HG02642 (cell line): ENCODE results near the gene BORCS6.

Experiments
- ATAC-seq: cut with Tn5 transposase; IDR thresholded peaks from one replicate; pipeline ENCODE4 v1.9.1; 2021; ENCODE audit warnings: mild to moderate bottlenecking; ENCODE audit not compliant: unreplicated experiment, poor library complexity

BORCS6 gene

DNA sequence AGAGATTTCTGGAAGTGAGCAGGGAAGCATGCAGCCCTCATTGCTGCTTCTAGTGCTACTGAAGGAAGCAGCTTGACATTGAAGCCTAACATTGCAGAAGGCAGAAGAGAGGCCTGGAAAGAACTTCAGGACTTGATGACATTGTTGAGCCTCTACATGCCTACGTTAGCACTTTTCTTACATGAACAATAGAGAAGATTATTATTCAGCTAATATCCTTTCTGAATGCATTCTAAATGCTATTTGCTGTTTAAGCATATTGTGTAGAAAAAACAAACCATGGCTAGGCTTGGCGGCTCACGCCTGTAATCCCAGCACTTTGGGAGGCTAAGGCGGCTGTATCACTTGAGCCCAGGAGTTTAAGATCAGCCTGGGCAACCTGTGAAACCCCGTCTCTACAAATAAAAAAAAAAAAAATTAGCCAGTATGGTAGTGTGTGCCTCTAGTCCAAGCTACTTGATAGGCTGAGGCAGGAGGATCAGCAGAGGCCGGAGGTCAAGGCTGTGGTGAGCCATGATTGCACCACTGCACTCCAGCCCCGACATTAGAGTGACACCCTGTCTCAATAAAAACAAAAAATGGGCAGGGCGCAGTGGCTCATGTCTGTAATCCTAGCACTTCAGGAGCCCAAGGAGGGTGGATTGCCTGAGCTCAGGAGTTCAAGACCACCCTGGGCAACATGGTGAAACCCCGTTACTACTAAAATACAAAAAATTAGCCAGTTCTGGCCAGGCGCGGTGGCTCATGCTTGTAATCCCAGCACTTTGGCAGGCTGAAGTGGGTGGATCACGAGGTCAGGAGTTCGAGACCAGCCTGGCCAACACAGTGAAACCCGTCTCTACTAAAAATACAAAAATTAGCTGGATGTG is 22.6 kb upstream of the BORCS6 start:
- ATAC-seq = no peak

DNA sequence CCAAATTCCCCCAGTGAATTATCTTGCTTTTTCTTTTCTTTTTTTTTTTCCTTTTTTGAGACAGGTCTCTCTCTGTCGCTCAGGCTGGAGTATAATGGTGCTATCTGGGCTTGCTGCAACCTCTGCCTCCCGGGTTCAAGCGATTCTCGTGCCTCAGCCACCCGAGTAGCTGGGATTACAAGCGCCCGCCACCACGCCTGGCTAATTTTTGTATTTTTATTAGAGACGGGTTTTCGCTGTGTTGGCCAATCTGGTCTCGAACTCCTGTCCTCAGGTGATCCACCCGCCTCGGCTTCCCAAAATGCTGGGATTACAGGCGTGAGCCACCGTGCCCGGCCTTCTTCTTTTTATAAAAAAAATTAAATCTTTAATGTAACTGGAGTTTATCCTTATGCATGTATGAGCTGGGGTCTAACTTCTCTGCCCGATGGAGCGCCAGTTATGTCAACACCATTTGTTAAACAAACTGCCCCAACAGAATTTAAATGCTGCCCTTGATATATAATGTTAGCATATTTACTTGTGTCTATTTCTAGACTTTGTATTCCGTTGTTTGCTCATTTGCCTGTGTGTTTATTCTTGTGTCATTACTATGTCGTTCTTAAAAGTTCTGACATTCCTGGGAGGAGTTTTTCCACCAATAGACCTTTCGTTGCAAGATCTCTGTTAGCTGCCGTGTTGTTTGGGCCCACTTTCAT is 20.9 kb upstream of the BORCS6 start:
- peak; percentile 8 for ATAC-seq

DNA sequence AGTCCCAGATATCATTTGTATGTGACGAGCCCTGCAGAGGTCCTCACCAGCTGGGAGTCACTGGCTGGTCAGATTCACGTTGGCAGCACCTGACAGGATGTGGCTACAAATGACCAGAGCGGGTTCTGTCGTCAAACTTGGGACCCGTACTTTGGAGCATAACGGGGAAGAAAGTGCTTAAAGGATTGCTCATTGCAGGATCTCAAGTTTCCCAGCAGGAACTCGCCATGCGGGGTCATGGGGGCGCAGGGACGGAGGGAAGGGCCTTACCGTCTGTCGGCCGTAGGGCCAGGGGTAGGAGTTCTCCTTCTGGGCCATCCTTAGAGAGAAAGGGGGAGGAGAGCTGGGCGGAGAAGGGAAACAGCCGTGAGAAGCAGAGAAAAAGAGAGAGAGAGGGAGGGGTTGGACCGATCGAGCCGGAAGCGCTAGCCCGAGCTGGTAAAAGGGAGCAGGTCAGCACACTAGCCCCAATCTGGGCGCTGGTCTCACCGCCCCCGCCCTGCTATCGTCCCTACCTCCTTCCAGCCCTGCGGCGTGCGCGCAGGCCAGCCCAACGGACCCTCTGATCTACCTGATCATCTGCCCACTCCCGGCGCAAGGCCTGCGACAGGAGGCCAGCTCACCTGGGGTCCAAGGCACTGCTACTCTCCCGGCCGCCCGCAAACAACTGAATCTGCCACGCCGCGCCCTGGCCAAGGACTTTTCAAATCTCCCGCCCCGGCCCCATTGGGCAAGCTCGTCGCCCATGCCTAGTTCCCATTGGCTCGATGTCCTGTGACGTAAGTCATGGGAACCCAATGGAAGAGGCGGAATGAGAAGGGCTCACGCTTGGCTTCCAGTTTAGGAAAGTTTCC is 20.2 kb upstream of the BORCS6 start, which contains the start of gene AURKB:
TSS of gene AURKB (minus strand) at position 669 of the 854 bp plus-strand sequence. CDS start at position 318, 351 bp downstream.
- ATAC-seq = peak; percentile 88

DNA sequence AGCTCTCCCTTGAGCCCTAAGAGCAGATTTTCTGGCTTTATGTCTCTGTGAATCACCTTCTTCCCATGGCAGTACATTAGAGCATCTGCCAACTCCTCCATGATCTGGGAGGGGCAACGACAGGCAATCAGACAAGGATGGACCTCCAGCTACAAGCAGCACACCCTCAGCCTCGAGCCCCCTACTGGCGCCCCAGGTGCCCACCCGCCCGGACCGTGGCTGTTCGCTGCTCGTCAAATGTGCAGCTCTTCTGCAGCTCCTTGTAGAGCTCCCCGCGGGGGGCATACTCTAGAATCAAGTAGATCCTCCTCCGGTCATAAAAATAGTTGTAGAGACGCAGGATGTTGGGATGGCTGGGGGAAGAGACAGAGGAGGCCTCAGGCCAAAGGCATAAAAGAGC is 16.6 kb upstream of the BORCS6 start:
- ATAC-seq = no peak

DNA sequence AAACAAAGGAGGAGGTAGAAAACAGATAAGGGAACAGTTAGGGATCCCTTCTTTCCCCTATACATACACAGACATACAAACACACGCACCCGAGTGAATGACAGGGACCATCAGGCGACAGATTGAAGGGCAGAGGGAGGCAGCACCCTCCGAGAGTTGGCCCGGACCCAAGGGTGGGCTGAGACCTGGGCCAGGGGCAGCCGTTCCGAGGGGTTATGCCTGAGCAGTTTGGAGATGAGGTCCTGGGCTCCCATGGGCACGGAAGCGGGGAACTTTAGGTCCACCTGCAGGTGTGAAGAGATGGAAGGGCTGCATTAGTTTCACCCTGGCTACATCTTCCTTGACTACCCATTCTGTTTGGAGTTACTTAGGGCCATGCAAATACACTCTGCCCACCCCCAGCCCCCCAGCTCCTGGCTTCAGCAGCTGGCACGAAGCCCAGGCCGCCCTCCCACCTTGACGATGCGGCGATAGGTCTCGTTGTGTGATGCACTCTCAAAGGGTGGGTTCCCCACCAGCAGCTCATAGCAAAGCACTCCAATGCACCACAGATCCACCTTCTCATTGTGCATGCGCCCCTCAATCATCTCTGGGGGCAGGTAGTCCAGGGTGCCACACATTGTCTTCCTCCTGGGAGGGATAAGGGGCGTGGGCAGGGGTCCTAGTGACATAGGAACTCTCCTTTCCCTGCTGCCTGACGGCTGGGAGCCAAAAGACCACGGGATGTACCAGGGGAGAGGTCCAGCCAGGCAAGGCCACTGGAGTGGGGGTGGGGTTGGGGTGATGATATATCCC is 15.0 kb upstream of the BORCS6 start:
- no peak for ATAC-seq

DNA sequence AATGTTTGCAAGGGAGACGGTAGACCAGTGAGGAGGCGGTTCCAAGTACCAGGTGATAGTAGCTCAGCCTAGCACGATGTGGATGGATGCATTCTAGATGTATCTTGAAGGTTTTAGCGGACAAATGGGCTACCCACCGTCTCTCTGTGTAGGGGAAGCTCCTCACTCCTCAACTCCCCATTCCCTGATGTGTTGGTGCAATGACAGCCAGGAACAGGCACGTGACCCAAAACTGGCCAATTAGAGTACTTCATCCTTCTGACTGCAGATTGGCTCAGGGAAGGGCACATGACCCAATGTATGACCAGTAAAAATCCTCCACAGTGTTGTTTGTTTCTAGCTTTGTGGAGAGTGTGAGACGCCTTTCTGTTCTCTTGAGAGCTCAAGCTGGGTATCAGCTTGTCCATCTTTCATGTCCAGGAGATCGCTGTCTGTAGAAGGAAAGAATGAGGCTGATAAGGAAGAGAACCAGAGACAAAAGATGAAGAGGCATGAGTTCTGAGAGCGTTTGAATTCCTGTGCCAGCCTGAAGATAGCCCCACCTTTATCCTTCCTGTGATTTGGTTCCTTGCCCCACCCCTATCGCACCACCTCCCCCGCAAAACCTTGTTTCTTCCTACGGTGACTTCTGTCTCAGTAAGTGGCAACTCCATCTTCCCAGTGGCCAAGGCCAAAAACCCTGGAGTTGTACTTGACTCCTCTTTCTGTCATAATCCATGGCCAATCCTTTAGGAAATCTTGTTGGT is 2.3 kb upstream of the BORCS6 start:
- ATAC-seq = peak; percentile 18

DNA sequence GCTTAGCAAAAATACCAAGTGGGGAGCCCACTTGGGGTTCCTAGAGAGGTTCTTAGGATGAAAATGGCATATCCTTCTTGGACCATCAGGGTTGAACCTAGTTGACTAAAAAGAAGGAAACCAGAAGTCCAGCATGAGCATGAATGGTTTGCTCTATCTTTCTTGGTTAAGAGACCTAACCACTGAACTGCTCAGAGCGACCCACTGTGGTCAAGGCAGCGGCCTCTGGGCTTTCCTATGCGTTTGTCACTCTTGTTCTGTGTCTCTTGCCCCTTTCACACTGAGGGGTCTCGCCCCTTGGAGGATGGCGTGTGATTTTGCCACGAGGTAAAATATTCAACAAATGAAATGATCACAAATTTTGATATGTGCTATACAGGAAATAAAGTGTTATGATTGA is 526 bp upstream of the BORCS6 start:
- ATAC-seq = no peak

DNA sequence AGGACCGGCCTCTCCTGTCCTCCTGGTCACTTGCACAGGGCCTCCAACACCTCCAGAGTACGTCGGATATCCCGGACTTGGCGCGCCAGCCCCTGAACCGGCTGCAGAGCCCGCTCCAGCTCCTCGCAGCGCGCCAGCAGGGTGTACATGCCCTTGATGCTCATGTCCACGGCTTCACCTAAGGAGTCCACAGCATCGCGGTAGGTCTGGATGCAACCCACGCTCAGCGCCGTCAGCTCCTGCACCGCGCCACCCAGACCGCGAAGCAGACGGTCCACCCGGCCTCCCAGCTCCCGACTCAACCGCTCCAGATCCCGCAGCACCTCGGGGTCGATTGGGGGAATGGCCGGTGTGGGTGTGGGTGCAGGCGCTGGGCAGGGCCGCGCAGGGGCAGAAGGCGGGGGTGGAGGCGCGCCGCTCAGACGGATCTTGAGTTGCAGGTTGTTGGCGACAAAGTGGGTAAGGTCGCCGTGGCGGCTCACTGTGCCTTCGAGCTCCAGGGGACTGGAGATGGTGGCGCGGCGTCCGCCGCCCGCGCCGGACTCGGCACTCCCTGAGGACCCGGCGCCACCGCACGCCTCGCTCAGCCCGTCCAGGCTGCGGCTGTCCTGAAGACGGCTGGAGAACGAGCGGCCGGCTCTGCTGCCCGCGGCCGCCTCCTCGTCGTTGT is 804 bp downstream of the BORCS6 start:
- ATAC-seq = no peak

DNA sequence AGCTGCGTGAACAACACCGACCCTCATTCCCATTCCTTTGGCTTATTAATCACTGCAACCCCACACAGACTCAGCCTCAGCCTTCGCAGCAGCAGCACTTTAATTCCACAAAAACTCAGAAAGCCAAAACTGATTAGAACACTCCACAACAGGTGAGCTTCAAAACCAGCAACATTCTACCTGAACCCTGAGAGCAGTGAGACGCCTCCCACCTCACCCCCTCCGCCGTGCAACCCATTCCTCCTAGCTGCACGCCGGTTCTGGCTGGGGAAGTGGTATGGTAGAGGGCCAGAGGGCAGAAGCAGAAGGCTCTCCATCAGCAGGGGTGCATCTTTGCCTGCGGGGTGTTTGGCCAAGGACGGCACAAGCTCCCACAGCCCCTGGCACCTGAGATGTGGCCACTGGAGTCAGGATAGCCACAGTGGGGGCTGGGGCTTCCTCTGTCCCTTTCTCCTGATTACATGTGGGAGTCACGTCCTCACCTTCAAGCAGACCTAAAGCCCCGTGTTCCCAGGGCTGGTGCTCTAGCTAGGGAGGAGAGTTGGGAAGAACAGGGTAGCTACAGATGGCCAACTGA is 1.6 kb downstream of the BORCS6 start:
- ATAC-seq = no peak

DNA sequence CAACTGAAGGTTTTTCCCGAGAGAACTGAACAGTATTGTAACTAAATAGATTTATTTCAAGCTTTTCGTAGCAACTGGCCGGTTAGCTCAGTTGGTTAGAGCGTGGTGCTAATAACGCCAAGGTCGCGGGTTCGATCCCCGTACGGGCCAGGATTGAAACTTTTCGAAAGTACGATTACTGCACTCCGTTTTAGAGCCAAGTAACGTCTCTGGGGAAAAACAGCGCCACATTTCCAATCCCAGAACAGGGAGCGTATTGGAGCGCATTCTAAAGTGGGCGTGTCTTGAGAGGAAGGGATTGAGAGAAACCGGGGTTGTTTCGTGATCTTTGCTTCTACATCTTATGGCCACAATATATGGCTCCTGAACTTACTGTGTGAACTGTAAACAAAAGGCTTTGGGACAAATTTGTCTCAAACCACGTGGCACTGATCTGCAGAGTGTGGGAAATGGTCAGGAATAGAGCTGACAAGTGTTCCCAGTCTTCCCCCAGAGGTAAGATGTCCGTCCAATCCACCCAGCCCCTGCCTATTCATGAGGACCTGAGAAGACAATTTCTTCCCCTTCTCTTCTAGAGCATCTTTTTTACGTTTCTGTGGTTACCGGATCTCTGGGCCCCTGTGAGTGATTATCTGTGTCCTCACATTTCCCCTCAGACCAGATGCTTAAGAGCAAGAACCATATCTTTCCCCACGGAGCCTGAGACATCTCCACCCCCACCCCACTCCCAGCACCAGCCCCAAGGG is 2.3 kb downstream of the BORCS6 start:
- peak; percentile 23 for ATAC-seq

DNA sequence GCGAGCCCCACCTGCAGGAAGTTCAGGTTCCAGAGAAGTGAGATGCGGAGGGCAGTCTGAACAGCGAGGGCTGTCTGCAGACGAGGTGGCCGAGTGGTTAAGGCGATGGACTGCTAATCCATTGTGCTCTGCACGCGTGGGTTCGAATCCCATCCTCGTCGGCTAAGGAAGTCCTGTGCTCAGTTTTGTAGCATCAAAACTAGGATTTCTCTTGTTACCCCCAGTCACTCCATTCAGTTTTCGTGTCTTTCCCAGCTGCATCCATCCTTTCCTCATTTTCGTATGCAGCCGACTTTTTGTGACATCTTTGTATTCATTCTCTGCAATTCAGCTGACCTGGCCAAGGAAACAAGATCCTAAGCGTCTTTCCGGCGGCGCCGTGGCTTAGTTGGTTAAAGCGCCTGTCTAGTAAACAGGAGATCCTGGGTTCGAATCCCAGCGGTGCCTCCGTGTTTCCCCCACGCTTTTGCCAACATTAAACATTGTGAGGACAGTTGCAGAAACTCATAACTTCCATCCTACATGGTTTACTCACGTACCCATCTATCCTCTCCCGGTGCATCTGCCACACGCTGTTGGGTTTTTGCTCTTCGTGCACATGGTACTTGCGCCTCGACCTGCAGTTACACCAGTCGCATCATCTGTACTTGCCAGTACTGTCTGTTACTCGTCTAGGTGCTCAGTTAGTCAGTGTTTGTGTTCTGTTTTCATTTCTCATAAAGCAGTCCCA is 3.0 kb downstream of the BORCS6 start:
- peak; percentile 25 for ATAC-seq

DNA sequence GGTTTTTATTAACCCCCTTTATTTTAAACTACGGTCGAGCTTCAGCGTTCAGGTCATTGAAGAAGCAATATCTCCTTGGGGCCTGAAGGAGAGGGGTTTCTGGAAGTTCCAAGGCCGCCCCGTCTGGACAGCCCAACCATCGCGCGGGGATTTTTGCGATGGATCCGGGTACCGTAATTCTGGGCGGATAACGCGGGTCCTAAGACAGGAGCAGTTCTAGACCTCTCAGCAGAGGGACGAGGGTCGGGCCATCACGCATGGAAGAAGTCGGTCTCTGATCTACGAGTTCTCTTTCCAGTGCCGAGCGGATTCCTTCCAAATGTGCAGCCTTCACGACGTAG is 3.6 kb downstream of the BORCS6 start:
- ATAC-seq = peak; percentile 1

DNA sequence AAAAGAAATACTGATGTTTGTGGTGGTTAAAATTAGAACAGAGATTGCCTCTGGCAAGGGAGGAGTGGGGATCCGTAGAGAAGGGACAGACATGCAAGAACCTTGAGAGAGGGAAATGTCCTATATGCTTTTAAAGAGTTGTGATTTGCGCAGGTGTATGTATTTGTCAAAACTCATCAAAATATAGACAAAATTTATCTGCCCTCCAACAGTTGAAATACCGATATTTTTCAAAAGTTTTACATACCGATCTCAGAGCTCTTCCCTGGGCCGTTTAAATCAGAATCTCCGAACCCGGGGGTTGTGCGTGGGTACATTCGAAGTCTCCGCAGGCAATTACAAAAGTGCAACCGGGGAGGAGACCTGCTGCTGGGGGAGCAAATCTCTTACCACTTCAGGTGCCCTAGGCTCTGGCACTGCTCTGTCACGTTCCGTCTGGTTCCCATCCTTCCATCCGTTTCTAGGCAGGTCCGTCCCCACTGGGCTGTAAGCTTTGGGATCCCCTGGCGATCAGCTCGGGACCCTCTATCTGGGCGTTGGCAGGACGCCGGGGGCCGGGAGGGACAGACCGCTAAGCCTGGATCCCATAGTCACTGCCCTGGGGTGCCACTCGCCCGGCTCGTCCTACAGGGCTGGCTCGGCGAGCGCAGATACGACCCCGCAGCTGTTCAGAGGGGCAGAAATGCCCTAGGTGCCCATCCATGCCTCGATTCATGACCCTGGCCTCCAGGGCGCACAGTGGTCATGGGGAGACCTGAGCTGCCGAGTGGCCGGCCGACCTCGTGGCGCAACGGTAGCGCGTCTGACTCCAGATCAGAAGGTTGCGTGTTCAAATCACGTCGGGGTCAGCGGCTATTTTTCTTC is 4.2 kb downstream of the BORCS6 start:
- ATAC-seq = peak; percentile 25

DNA sequence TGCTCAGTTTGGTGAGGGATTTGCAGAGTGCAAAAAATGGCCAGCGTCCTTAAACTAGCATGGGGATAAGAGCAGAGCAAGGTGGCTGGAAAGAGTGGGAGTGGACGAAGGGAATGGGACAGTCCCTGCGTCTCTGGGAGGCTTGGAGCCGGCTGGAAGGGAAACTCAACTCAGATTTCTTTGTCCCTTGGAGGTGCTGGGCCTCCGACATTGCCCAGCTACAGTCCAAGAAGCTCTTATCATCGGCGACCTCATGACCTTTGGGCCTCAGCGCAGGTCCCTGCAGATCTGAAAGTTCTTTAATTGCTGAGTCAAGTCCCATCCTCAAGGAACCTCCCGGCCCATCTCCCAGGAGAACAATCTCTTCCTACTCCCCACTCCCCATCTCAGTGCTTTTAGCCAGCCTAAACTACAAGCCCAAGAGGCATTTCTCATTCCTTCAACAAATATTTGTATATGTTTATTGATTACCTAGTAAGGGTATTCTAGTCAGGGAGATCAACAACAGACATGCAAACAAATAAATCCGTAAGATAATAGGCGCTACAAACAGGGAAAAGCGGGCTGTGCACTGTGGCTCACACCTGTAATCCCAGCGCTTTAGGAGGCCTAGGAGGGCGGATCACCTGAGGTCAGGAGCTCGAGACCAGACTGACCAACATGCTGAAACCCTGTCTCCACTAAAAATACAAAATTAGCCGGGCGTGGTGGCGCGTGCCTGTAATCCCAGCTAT is 12.8 kb downstream of the BORCS6 start:
- no peak for ATAC-seq

DNA sequence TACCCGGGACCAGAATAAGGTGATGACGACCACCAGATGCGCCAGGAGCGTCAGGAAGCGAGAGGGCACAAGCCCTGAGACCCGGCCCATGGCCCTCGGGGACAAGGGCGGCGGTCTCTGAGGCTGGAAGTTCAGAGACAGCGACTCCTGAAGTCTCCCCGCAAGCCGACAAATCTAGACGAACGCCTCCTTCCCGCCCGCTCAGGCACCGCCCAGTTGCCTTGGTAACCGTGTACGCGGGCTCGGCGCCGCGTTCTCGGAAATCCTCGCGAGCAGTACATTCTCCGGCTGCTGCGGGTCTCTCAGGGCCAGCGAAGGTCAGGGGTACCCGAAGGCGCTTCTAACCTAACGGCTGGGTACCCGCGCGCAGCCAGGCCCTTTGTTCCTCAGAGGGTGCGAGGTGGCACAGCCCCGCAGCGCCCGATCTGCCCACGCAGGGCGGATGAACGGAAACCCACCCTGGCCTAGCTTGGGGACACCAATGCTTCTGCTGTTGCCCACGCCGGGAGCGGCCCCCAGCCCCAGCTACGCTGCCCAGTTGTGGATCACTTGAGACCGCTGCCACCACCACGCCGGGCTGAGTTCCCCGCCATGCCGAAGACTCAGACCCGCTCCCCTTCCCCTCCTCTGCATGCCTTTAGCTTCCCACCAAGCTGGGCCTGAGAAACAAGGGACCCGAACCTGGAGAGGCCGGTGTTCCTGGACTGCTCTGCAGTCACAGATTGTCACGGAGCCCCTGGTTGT is 13.6 kb downstream of the BORCS6 start, which contains the start of gene TMEM107:
TSS of gene TMEM107 (minus strand) at position 184 of the 744 bp plus-strand sequence. CDS start at position 90, 94 bp downstream.
- peak; percentile 37 for ATAC-seq
